Vagina (tissue), 2 donors: ENCODE results near the gene HTR6.

ENCODE experiments used
- CTCF ChIP-seq, 3 experiments: fragments of 450-650 bp in 2 of 3; fragments of 200-600 bp in 1 of 3; sonication (generic) in 1 of 3; IDR thresholded peaks; one replicate each; pipeline ENCODE4 v1.5.1; 2017 to 2019; ENCODE audit warnings: antibody characterized with exemption in 3 of 3, mild to moderate bottlenecking in 2 of 3, moderate library complexity in 2 of 3
- POLR2A ChIP-seq, 2 donors: fragments of 450-650 bp; IDR thresholded peaks; one replicate each; pipeline ENCODE4 v1.6.1; 2017; ENCODE audit warnings: antibody characterized with exemption in 2 of 2, mild to moderate bottlenecking in 2 of 2, moderate library complexity in 2 of 2
- POLR2AphosphoS5 ChIP-seq, 2 donors: sonication (generic); formaldehyde crosslinking; IDR thresholded peaks; one replicate each; pipeline ENCODE4 v1.9.0; 2017; ENCODE audit warnings: antibody characterized with exemption in 2 of 2, mild to moderate bottlenecking in 2 of 2, low read depth in 1 of 2; ENCODE audit not compliant: insufficient read depth in 1 of 2

- TF ChIP-seq POLR2A (IDR thresholded peaks at IDR 0.05) (no peak), CTCF (IDR thresholded peaks at IDR 0.05) (no peak), POLR2AphosphoS5 (IDR thresholded peaks at IDR 0.05; ENCODE audit: insufficient read depth in 1 of 2, low read depth in 1 of 2) (no peak)
Observed at GRCh38 chr1:19616489-19616888, 48.2 kb upstream of the HTR6 start.
